ENCODE measurements around the gene DPCD.
"Not testable (repeated sequence)": the region's sequence is repeated elsewhere in the genome, so short reads cannot be mapped to it uniquely, and the experiment has no call there.

DPCD gene

GRCh38 chr10:101580486-101581399 lies 7.4 kb upstream of the DPCD start:
- DNase-seq (ENCODE audit: low spot score) (no peak), FAIRE-seq (no peak)

- no peak for FAIRE-seq
Observed at GRCh38 chr10:101585841-101586240, 2.3 kb upstream of the DPCD start.

GRCh38 chr10:101588879-101589278 lies 758 bp downstream of the DPCD start:
- DNase-seq (ENCODE audit: low spot score) (peak; percentile 50), FAIRE-seq (no peak)

More at GRCh38 chr10:101585841-101586240, 2.3 kb upstream of the DPCD start:
- no peak for DNase-seq (ENCODE audit: low spot score)

- DNase-seq (ENCODE audit: low spot score); FAIRE-seq: not testable (repeated sequence)
Observed at GRCh38 chr10:101593331-101593730, 5.2 kb downstream of the DPCD start.

- DNase-seq (ENCODE audit: low spot score) (no peak), FAIRE-seq (no peak)
Observed at GRCh38 chr10:101595591-101596433, 7.7 kb downstream of the DPCD start.

- no peak for DNase-seq (ENCODE audit: low spot score)
- FAIRE-seq: no peak
Observed at GRCh38 chr10:101597091-101597900, 9.2 kb downstream of the DPCD start.

GRCh38 chr10:101601541-101601940 lies 13.4 kb downstream of the DPCD start:
- DNase-seq (ENCODE audit: low spot score) (no peak), FAIRE-seq (no peak)

GRCh38 chr10:101602761-101603398 lies 14.8 kb downstream of the DPCD start:
- DNase-seq (ENCODE audit: low spot score): peak; percentile 82
- FAIRE-seq: peak; percentile 30

- DNase-seq (ENCODE audit: low spot score): no peak
- no peak for FAIRE-seq
Observed at GRCh38 chr10:101607124-101607523, 19.0 kb downstream of the DPCD start.

- FAIRE-seq: no peak
Observed at GRCh38 chr10:101609481-101609880, 21.4 kb downstream of the DPCD start.

GRCh38 chr10:101611096-101611905 lies 23.2 kb downstream of the DPCD start:
- FAIRE-seq: peak; percentile 27
- DNase-seq (ENCODE audit: low spot score): no peak

More at GRCh38 chr10:101609481-101609880, 21.4 kb downstream of the DPCD start:
- DNase-seq (ENCODE audit: low spot score): no peak

- FAIRE-seq: no peak
- no peak for DNase-seq (ENCODE audit: low spot score)
Observed at GRCh38 chr10:101612086-101612485, 24.0 kb downstream of the DPCD start.

- DNase-seq (ENCODE audit: low spot score): no peak
- no peak for FAIRE-seq
Observed at GRCh38 chr10:101612872-101613271, 24.8 kb downstream of the DPCD start.

- DNase-seq (ENCODE audit: low spot score): no peak
Observed at GRCh38 chr10:101613646-101614045, 25.5 kb downstream of the DPCD start.

GRCh38 chr10:101614663-101615524 lies 26.8 kb downstream of the DPCD start:
- no peak for FAIRE-seq

More at GRCh38 chr10:101613646-101614045, 25.5 kb downstream of the DPCD start:
- no peak for FAIRE-seq

GRCh38 chr10:101615525-101616116 lies 27.5 kb downstream of the DPCD start:
- DNase-seq (ENCODE audit: low spot score): no peak
- FAIRE-seq: no peak

More at GRCh38 chr10:101614663-101615524, 26.8 kb downstream of the DPCD start:
- DNase-seq (ENCODE audit: low spot score): no peak

- no peak for DNase-seq (ENCODE audit: low spot score)
- no peak for FAIRE-seq
Observed at GRCh38 chr10:101616415-101617101, 28.4 kb downstream of the DPCD start.
